HFF-Myc (cell line): ENCODE data around the gene MTF1.

Experiments used
- DNase-seq: peaks from one replicate; pipeline ENCODE4 v3.0.0-alpha.2; 2011; ENCODE audit warnings: low read depth; ENCODE audit errors: extremely low read depth
- H3K4me3 ChIP-seq: replicated peaks from 2 replicates; pipeline ENCODE4 v1.5.1; 2011; ENCODE audit warnings: low read depth, mild to moderate bottlenecking, control low read depth, low read length
- TF ChIP-seq, protein P1 (sequence below): IDR thresholded peaks from 2 replicates; pipeline ENCODE4 v1.5.1; 2012; ENCODE audit warnings: mild to moderate bottlenecking, low read depth, low read length, control low read depth; ENCODE audit errors: missing control alignments

Gene MTF1

GRCh38 chr1:37884145-37884544 lies 24.8 kb upstream of the MTF1 start:
- H3K4me3 ChIP-seq: no peak overlapping the region
- TF ChIP-seq, protein P1, sequence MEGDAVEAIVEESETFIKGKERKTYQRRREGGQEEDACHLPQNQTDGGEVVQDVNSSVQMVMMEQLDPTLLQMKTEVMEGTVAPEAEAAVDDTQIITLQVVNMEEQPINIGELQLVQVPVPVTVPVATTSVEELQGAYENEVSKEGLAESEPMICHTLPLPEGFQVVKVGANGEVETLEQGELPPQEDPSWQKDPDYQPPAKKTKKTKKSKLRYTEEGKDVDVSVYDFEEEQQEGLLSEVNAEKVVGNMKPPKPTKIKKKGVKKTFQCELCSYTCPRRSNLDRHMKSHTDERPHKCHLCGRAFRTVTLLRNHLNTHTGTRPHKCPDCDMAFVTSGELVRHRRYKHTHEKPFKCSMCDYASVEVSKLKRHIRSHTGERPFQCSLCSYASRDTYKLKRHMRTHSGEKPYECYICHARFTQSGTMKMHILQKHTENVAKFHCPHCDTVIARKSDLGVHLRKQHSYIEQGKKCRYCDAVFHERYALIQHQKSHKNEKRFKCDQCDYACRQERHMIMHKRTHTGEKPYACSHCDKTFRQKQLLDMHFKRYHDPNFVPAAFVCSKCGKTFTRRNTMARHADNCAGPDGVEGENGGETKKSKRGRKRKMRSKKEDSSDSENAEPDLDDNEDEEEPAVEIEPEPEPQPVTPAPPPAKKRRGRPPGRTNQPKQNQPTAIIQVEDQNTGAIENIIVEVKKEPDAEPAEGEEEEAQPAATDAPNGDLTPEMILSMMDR: no peak
- DNase-seq: no peak

DNA sequence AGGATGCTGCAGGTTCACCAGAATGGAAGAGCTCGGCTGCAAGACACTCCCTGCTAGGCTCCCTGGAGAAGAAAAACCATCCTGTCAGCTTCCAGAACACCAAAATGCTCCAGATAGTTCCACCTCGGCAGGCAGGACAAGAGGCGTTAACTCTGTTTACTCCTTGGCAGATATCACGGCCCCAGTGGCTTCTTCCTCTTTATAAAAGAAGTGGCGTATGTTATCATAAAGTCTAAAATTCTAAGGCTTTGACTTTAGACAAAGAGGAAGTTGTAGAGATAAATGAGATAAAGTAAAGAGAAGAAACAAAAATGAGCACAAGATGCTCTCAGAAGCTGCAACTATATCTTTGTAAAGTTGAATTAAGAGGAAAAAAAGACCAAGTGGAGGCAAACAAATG lies 24.3 kb upstream of the MTF1 start:
- TF ChIP-seq, protein P1: no peak
- no peak overlapping the region for H3K4me3 ChIP-seq
- DNase-seq: no peak

DNA sequence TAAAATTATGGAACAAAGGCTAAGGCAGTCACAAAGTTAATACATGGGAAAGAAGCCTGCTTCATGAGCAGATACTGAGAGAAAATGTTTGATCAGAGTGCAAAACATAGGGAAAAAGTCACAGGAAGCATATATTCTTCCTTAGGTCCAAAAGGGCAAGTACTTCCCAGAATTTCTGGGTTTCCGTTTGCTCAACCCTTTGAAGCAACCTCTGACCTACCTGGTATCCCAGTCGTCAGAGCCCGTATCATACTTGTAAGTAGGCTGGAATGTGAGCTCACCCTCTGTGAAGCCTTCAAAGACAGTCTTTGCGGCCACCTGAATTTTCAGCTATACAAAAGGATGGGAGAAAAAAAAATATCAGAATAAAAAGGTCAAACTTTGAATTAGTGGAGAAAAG lies 20.5 kb upstream of the MTF1 start:
- no peak for DNase-seq
- H3K4me3 ChIP-seq: no peak overlapping the region
- TF ChIP-seq, protein P1: no peak

- no peak for DNase-seq
- TF ChIP-seq, protein P1: no peak
- H3K4me3 ChIP-seq: no peak overlapping the region
These were observed 18.7 kb upstream of the MTF1 start for GRCh38 chr1:37878071-37878470.

DNA sequence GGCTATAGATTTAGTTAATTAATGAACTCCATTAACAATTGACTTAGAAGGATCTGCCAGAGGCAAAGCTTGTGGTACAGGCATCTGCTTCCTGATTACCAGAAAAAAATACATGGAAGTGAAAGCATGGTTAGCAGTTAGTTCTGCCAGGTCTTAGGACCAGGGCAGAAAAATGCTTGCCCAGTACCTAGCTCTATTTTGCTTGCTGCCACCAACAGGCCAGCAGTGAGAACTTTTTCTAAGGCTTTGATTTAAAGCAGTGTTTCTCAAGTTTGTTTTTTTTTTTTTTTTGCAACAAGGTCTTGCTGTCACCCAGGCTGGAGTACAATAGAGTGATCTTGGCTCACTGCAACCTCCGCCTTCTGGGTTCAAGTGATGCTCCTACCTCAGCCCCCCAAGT lies 16.4 kb upstream of the MTF1 start:
- H3K4me3 ChIP-seq: no peak overlapping the region
- no peak for DNase-seq
- TF ChIP-seq, protein P1: no peak

GRCh38 chr1:37872692-37873091 lies 13.3 kb upstream of the MTF1 start:
- DNase-seq: no peak
- H3K4me3 ChIP-seq: no peak overlapping the region
- TF ChIP-seq, protein P1: no peak

- no peak overlapping the region for H3K4me3 ChIP-seq
- TF ChIP-seq, protein P1: no peak
- no peak for DNase-seq
These were observed 9.1 kb upstream of the MTF1 start for GRCh38 chr1:37868466-37868865.
